Cardiac septum (tissue), 1 donor: ENCODE data around the gene CMTM2. TPM values are rescaled to one million over a fixed set of nuclear protein-coding genes. Genes with fewer than 3 reads are reported as not detected.
"Not testable (repeated sequence)": the region's sequence is repeated elsewhere in the genome, so short reads cannot be mapped to it uniquely, and the experiment has no call there.

ENCODE experiments used
- DNase-seq: peaks from one replicate; pipeline ENCODE4 v3.0.0-alpha.2; 2020; ENCODE audit warnings: low spot score
- intact Hi-C: fragments of 100-400 bp; cut with DNase I; formaldehyde crosslinking; loops from one replicate; pipeline ENCODE4 v1.14.0; 2022
- total RNA-seq: library from RNA; stranded (reverse); fragmentation: NEBNext Ultra II Directional; extraction: Animal tissue kit (Norgen Biotek cat#: 25700); gene quantifications from one replicate; pipeline ENCODE4 v1.2.1, GENCODE V29; 2021
- donor health status: DM: no; HTN: no; CAD: no.

The CMTM2 gene
- total RNA-seq, 1 donor from 2014 or later, result 1.3 TPM

DNA sequence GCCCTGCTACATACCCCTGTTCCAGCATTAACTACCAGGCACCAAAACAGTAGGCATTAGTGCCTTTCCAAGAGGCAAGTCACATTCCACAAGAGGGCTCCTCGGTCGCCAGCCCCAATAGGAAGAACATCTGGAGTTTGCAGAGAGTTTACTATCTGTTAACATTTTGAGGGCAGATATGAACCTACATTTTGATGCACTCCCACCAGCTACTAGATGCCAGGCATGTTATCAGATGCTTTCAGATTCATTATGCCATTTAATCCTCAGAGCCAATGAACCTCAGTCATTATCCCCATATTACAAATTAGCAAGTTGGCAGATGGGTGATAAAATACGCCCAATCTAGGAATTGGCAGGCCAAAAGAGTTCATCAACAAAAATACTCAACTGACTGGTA, 4.2 kb upstream of the CMTM2 start:
- intact Hi-C loops, result no loop called here
- no peak for DNase-seq

DNA sequence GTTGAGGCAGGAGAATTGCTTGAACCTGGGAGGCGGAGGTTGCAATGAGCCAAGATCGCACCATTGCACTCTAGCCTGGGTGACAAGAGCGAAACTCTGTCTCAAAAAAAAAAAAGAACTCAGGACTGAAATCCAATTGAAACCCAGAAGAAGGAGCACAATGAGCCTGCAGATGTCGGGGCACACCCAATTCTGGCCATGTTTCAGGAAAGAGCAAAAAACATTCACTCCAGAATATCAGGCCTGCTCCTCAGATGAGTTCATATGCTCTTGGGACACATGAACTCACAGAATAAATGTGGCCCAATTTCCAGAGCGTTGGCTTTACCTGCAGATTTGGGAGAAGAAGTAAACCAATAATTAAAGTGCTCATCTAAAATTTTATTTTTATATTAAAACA, 3.0 kb upstream of the CMTM2 start:
- DNase-seq, result no peak
- intact Hi-C loops, result no loop called here

- no peak for DNase-seq
- intact Hi-C loops, result no loop called here
These were observed 1.4 kb downstream of the CMTM2 start for GRCh38 chr16:66580605-66581209.

DNA sequence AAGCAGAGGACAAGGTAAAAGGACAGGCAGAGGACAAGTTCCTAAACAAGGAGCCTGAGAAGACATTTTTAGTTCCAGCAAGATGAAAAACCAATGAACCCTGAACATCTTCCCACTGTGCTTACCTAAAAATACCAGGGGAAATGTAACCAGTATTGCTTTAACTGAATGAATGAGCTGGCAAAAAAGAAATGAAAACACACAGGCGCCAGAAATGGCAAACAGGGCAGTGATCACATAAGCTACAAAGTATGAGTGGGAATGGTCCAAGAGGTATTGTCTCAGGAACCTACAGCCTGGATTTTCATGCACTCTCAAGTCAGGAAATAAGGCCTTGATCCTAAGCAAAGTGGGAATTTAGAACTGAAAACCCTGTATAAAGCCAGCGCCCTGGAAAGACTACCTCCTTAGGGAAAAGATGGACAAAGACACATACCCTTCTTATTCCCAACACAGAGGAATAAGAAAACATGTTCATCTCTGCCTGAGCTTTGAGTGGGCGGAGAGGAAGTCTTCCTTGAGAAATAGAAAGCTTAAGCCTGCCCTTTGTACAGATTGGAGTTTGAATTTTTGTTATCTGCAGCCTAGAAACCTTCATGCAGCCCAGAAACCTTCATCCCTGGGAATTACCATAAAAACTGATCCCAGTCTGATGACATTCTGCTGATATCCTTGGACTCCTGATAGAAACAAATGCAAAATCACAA, 2.1 kb downstream of the CMTM2 start:
- intact Hi-C loops, result no loop called here
- no peak for DNase-seq

DNA sequence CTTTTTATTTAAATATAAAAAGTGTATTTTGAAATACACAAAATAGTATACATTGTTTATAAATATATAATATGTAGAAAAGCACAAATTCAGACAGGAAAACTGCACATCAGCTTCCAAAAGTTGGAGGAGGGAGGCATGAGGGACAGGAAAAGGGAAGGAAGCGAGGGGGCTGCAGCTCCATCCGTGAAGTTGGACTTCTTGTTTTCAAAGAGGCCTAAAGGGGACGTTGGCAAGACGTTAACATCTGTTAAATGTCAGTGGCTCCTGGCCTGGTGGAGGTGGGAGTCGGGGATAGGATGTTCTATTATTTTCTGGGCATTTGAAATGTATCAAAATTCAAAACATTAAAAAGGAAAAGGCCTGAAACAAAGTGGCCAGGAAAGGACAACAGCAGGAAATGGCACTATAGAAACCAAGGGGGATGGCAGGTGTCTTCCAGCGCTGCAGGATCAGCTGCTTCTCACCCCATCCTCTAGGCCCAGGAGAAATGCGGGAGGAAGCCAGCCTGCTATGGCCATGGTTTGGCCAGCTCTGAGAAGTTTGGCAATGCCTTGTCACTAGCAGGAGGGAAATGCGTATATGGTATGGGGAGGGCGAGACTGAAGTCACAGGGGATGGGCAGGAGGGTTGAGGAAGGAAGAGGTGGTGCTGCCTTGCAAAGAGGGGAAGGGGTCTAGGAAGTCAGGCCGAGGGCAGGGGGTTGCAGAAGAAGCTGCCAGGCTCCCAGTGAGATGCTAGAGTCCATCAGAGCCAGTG, 6.4 kb downstream of the CMTM2 start:
- intact Hi-C loops, result no loop called here

DNA sequence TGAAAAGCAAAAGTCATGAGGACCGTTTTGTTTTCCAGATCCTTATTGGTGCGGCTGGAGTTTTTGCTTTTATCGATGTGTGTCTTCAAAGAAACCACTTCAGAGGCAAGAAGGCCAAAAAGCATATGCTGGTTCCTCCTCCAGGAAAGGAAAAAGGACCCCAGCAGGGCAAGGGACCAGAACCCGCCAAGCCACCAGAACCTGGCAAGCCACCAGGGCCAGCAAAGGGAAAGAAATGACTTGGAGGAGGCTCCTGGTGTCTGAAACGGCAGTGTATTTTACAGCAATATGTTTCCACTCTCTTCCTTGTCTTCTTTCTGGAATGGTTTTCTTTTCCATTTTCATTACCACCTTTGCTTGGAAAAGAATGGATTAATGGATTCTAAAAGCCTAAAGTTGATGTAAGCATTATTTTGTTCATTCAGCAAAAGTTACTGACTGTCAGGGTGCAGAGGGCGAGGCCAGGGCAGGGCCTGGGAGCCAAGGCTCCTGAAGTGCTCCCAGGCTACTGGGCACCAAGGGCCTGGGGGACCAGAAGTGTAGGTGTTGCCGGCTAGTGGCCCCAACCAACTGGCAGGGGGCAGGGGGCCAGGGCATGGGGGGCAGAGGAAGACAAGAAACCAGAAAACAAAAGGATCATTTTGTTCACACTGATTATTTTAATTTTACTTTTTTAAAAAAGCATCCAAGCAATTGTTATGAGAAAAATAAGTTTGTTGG, 8.8 kb downstream of the CMTM2 start:
- DNase-seq, result no peak
- intact Hi-C loops, result no loop called here

More for the DNA sequence above, 6.4 kb downstream of the CMTM2 start:
- no peak for DNase-seq

- DNase-seq, result peak; percentile 90
- intact Hi-C loops, result no loop called here
These were observed 9.9 kb downstream of the CMTM2 start for GRCh38 chr16:66588981-66589713.

GRCh38 chr16:66590322-66590721, 11.1 kb downstream of the CMTM2 start:
- DNase-seq, result peak; percentile 12
- intact Hi-C loops, result no loop called here

DNA sequence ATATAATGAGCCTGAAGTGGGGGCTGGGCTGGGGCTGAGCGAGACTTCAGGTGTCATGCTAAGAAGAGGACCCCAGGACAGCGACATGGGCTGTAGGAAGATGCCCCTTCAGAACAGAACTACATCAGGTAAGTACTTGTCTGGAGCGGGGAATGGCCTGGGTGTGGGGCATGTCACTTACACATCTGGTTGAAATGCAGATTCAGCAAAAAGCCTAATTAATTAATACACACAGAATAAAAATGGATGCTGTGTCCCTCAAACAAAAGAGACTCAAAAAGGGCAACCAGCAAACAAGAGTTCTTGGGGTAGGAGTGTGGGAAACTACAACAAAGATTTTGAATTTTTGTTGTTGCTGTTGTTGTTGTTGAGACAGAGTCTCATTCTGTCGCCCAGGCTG, 11.8 kb downstream of the CMTM2 start:
- intact Hi-C loops, result no loop called here
- no peak for DNase-seq

GRCh38 chr16:66592241-66592640, 13.0 kb downstream of the CMTM2 start:
- intact Hi-C loops, result no loop called here

GRCh38 chr16:66592814-66593213, 13.6 kb downstream of the CMTM2 start:
- DNase-seq, result no peak
- intact Hi-C loops, result no loop called here

More at GRCh38 chr16:66592241-66592640, 13.0 kb downstream of the CMTM2 start:
- no peak for DNase-seq

DNA sequence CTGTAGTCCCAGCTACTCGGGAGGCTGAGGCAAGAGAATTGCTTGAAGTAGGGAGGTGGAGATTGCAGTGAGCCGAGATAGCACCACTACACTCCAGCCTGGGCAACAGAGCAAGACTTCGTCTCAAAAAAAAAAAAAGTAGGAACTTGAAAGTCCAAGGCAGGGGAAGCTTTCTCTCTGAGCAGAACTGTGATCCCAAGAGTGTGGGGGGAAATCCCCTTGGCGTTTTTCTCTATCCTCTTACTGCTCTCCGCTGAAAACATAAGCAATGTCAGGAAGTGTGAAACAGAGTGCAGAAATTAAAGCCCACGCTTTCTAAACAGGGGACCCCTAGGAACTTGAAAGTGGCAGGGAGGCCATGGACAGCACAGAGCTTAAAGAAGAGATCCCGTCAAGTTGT, 15.5 kb downstream of the CMTM2 start:
- intact Hi-C loops, result no loop called here

GRCh38 chr16:66596559-66596958, 17.3 kb downstream of the CMTM2 start:
- intact Hi-C loops, DNase-seq: not testable (repeated sequence)

More for the DNA sequence above, 15.5 kb downstream of the CMTM2 start:
- DNase-seq, result no peak

DNA sequence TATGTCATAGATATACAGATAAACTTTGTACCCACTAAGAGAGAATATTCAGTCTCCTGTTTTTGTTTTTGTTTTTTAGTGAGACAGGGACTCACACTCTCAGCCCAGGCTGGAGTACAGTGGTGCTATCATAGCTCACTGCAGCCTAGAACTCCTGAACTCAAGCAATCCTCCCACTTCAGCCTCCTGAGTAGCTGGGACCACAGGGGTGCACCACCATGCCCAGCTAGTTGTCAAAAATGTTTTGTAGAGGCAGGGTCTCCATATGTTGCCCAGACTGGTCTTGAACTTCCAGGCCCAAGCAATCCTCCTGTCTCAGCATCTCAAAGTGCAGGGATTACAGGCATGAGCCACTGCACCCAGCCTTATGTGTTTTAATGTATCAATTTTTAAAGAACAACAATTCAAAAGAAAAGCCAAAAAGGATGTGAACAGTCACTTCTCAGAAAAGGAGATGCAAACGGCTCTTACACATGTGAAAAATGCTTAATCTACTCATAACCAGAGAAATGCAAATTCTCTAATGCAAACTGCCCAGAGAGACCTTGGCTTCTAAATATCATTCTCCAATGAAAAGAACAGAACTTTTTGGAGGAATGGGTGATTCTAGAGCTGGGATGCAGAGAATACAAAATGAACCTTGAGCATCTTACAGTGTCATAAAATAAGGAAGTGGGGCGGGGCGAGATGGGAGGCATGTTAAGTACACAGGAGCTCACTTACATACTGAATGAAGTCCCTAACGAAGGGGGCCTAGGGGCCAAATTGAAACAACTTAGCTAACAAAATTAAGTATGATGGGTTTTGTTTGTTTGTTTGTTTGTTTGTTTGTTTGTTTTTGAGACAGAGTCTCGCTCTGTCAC, 18.0 kb downstream of the CMTM2 start:
- intact Hi-C loops, result no loop called here
- no peak for DNase-seq

DNA sequence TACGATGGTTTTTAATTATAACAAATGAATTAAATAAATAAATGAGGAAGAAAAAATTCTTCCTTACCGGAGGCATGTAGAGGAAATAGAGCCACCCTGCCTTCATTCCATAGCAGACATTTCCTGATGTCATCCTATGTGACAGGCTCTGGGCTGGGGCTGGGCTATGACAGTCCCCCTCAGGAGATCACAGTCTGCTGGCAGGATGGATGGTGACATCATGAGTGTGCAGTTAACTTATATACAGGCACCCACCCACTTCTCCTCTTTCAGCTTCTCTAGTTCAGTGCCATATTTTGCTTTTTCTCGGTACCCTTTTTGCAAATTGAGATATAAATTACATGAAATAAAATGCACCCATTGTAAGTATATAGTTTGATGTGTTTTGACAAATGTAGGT, 18.8 kb downstream of the CMTM2 start:
- no peak for DNase-seq
- intact Hi-C loops, result no loop called here

DNA sequence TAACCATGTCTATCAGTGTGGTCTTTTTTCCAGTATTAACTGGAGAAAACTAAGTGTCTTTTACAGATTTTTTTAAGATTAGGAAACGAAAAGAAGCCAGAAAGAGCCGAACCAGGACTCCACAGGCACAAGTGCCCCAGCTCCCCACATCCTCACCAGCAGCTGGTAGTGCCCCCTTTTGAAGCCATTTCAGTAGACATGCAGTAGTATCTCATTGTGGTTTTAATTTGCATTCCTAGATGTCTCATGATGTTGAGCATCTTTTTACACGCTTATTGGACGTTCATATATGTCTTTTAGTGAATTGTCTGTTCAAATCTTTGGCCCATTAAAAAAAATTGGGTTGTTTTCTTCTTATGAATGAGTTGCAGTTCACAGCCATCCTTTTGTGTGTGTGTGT, 20.5 kb downstream of the CMTM2 start:
- intact Hi-C loops, result no loop called here
- no peak for DNase-seq

GRCh38 chr16:66600477-66600876, 21.2 kb downstream of the CMTM2 start:
- intact Hi-C loops, result no loop called here
- DNase-seq, result no peak

DNA sequence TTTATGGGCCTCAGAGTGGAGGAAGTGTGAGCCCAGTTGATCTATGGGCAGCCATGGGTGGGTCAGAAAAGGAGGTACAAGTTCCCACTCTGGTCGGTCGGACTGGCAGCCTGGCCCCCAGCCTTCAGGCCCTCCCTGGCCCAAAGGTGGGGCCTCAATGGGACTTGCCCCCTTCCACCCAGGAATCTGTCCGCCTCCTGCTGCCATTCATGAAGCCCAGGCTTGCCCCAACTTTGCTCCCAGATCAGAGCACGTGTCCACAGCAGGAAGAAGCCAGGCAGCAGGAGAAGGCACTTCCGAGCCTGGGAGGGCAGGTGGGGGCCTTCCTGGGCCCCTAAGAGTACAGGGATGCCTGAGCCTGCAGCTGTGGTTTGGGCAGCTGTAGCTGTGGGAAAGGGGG, 22.2 kb downstream of the CMTM2 start:
- no peak for DNase-seq
- intact Hi-C loops, result no loop called here
